DOHH2 (cell line): ENCODE data around the gene MICAL2.

Source experiments
- CTCF ChIP-seq: fragments of 200-600 bp; sonication (generic); IDR thresholded peaks from one replicate; pipeline ENCODE4 v1.5.1; 2014; ENCODE audit warnings: antibody characterized with exemption, mild to moderate bottlenecking, low read depth, low read length; ENCODE audit not compliant: poor library complexity, severe bottlenecking
- EZH2phosphoT487 ChIP-seq: fragments of 200-600 bp; sonication (generic); IDR thresholded peaks from 2 replicates; pipeline ENCODE4 v1.6.1; 2017; ENCODE audit warnings: borderline replicate concordance, mild to moderate bottlenecking, antibody characterized with exemption, low read length, moderate library complexity, mixed read lengths

DNA sequence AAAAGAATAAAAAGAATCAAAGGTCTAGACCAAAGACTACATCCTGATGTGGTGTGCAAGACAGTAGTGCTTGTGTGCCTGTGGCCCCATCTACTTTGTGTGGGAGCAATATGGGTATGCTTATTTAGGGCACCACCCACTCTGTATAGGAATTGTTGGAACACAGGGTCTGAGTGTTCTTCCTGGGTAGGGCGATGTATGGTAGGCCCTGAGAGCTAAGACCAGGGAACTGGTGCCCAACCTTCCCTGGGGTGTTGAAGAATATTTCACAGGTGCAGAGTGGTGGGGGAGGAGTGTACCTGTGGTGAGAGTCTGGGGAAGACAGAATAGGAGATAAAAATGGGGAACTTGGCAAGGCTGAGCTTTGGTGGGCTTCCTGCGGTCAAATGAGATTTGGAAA is 41.9 kb downstream of the MICAL2 start:
- no peak for TF ChIP-seq CTCF
- TF ChIP-seq EZH2phosphoT487: no peak
